ENCODE measurements around the gene TJP3.

TJP3 gene

GRCh38 chr19:3737487-3738205, 29.5 kb downstream of the TJP3 start:
- Histone ChIP-seq H3K4me3 (replicated peaks; ENCODE audit: low read depth, low read length) (no peak overlapping the region), H3K36me3 (ENCODE audit: control insufficient read depth, insufficient read depth, low read length) (no peaks in the 10 kb centered on the region), H3K27me3 (replicated peaks; ENCODE audit: control insufficient read depth, insufficient read depth, low read length) (no peaks in the 10 kb centered on the region)
- no peak for TF ChIP-seq CTCF (IDR thresholded peaks at IDR 0.05; ENCODE audit: insufficient read depth, low read length, poor library complexity, severe bottlenecking)
- DNase-seq (ENCODE audit: extremely low read depth, insufficient read length), result no peak

- Histone ChIP-seq H3K36me3 (ENCODE audit: control insufficient read depth, insufficient read depth, low read length) (no peaks in the 10 kb centered on the region), H3K4me3 (replicated peaks; ENCODE audit: low read depth, low read length) (no peak overlapping the region), H3K27me3 (replicated peaks; ENCODE audit: control insufficient read depth, insufficient read depth, low read length) (no peaks in the 10 kb centered on the region)
- no peak for DNase-seq (ENCODE audit: extremely low read depth, insufficient read length)
- TF ChIP-seq CTCF (IDR thresholded peaks at IDR 0.05; ENCODE audit: insufficient read depth, low read length, poor library complexity, severe bottlenecking), result no peak
Observed at GRCh38 chr19:3738477-3739220, 30.5 kb downstream of the TJP3 start.

- H3K4me3 ChIP-seq (replicated peaks; ENCODE audit: low read depth, low read length), result no peak overlapping the region
- no peaks in the 10 kb centered on the region for H3K27me3 ChIP-seq (replicated peaks; ENCODE audit: control insufficient read depth, insufficient read depth, low read length)
- TF ChIP-seq CTCF (IDR thresholded peaks at IDR 0.05; ENCODE audit: insufficient read depth, low read length, poor library complexity, severe bottlenecking), result no peak
- H3K36me3 ChIP-seq (ENCODE audit: control insufficient read depth, insufficient read depth, low read length), result no peaks in the 10 kb centered on the region
- DNase-seq (ENCODE audit: extremely low read depth, insufficient read length), result no peak
Observed at GRCh38 chr19:3740431-3740830, 32.2 kb downstream of the TJP3 start.

- H3K4me3 ChIP-seq (replicated peaks; ENCODE audit: low read depth, low read length), result no peak overlapping the region
- no peak for TF ChIP-seq CTCF (IDR thresholded peaks at IDR 0.05; ENCODE audit: insufficient read depth, low read length, poor library complexity, severe bottlenecking)
- no peak for DNase-seq (ENCODE audit: extremely low read depth, insufficient read length)
- H3K27me3 ChIP-seq (replicated peaks; ENCODE audit: control insufficient read depth, insufficient read depth, low read length), result no peaks in the 10 kb centered on the region
- H3K36me3 ChIP-seq (ENCODE audit: control insufficient read depth, insufficient read depth, low read length), result no peaks in the 10 kb centered on the region
Observed at GRCh38 chr19:3743486-3743885, 35.3 kb downstream of the TJP3 start.

GRCh38 chr19:3745363-3746045, 37.3 kb downstream of the TJP3 start:
- no peaks in the 10 kb centered on the region for H3K27me3 ChIP-seq (replicated peaks; ENCODE audit: control insufficient read depth, insufficient read depth, low read length)
- H3K4me3 ChIP-seq (replicated peaks; ENCODE audit: low read depth, low read length), result no peak overlapping the region
- TF ChIP-seq CTCF (IDR thresholded peaks at IDR 0.05; ENCODE audit: insufficient read depth, low read length, poor library complexity, severe bottlenecking), result no peak

More at GRCh38 chr19:3745363-3746045, 37.3 kb downstream of the TJP3 start:
- DNase-seq (ENCODE audit: extremely low read depth, insufficient read length), result no peak
- peaks cover 5% of the 10 kb centered on the region for H3K36me3 ChIP-seq (ENCODE audit: control insufficient read depth, insufficient read depth, low read length)
